CD14-positive monocyte (primary cell): ENCODE measurements around the gene ADGRF3. TPM values are rescaled to one million over a fixed set of nuclear protein-coding genes. Genes with fewer than 3 reads are reported as not detected.

ENCODE experiments used
- DNase-seq, 3 donors: peaks; one replicate each; pipeline ENCODE4 v3.0.0-alpha.2; 2011 to 2022
- H2AFZ ChIP-seq: 2 replicates; pipeline ENCODE4 v1.6.0; 2012; ENCODE audit warnings: mild to moderate bottlenecking, low read depth, low read length, inconsistent platforms; ENCODE audit not compliant: insufficient read depth, poor library complexity, severe bottlenecking
- H3K27ac ChIP-seq, 2 donors: 1 replicate in 1 of 2; 2 replicates in 1 of 2; pipeline ENCODE4 v1.5.1; 2012 to 2013; ENCODE audit warnings: low read length in 2 of 2, control low read depth in 1 of 2, inconsistent platforms in 1 of 2, low read depth in 1 of 2, mild to moderate bottlenecking in 1 of 2
- H3K27me3 ChIP-seq, 2 donors: one replicate each; pipeline versions ENCODE4 v1.6.0 to v1.6.1; 2011 to 2013; ENCODE audit warnings: low read length in 2 of 2; ENCODE audit not compliant: control insufficient read depth in 2 of 2, insufficient read depth in 2 of 2
- H3K36me3 ChIP-seq, 2 donors: replicated peaks in 1 of 2; 1 replicate in 1 of 2; 2 replicates in 1 of 2; pipeline versions ENCODE4 v1.5.1 to v1.6.1; 2012 to 2013; ENCODE audit warnings: low read length in 2 of 2, control low read depth in 1 of 2, inconsistent platforms in 1 of 2, mild to moderate bottlenecking in 1 of 2; ENCODE audit not compliant: insufficient read depth in 2 of 2, control insufficient read depth in 1 of 2
- H3K4me1 ChIP-seq, 2 donors: 1 replicate in 1 of 2; 2 replicates in 1 of 2; pipeline versions ENCODE4 v1.5.1 to v1.6.1; 2012 to 2013; ENCODE audit warnings: low read length in 2 of 2, control low read depth in 1 of 2, inconsistent platforms in 1 of 2, mild to moderate bottlenecking in 1 of 2, moderate library complexity in 1 of 2; ENCODE audit not compliant: insufficient read depth in 2 of 2, control insufficient read depth in 1 of 2
- H3K4me2 ChIP-seq: replicated peaks from 2 replicates; pipeline ENCODE3; 2012; ENCODE audit warnings: low read length, moderate library complexity, mild to moderate bottlenecking; ENCODE audit not compliant: poor library complexity, severe bottlenecking; ENCODE audit errors: extremely low read depth
- H3K4me3 ChIP-seq, 3 experiments: fragments of 200-600 bp in 1 of 3; sonication (generic) in 1 of 3; replicated peaks in 1 of 3; 1 replicate in 2 of 3; 2 replicates in 1 of 3; pipeline ENCODE4 v1.5.1; 2011 to 2013; ENCODE audit warnings: low read length in 3 of 3, mild to moderate bottlenecking in 3 of 3, control low read depth in 2 of 3, low read depth in 2 of 3, inconsistent platforms in 1 of 3, moderate library complexity in 1 of 3
- H3K79me2 ChIP-seq: 2 replicates; pipeline ENCODE4 v1.6.0; 2012; ENCODE audit warnings: mild to moderate bottlenecking, control low read depth, inconsistent platforms, low read length, moderate library complexity; ENCODE audit not compliant: insufficient read depth
- H3K9ac ChIP-seq: 2 replicates; pipeline ENCODE4 v1.6.0; 2017; ENCODE audit warnings: low read length, mild to moderate bottlenecking; ENCODE audit not compliant: insufficient read depth, poor library complexity, severe bottlenecking
- H3K9me3 ChIP-seq, 2 donors: replicated peaks in 1 of 2; 1 replicate in 1 of 2; 2 replicates in 1 of 2; pipeline versions ENCODE4 v1.5.1 to v1.6.1; 2012 to 2013; ENCODE audit warnings: low read length in 2 of 2, control low read depth in 1 of 2; ENCODE audit not compliant: control insufficient read depth in 1 of 2, insufficient read depth in 1 of 2
- H4K20me1 ChIP-seq: 2 replicates; pipeline ENCODE4 v1.6.0; 2012; ENCODE audit warnings: mild to moderate bottlenecking, low read length, control low read depth, moderate library complexity; ENCODE audit not compliant: insufficient read depth
- H3K27ac Mint-ChIP-seq, 7 donors: one replicate each; pipeline ENCODE4 v1.8.0; 2020; ENCODE audit warnings: mild to moderate bottlenecking in 7 of 7, mixed read lengths in 7 of 7, moderate library complexity in 6 of 7, inconsistent platforms in 2 of 7
- H3K27me3 Mint-ChIP-seq, 3 donors: one replicate each; pipeline ENCODE4 v1.8.0; 2021 to 2022; ENCODE audit warnings: low read depth in 3 of 3, mild to moderate bottlenecking in 3 of 3, mixed read lengths in 3 of 3, moderate library complexity in 3 of 3, inconsistent platforms in 1 of 3
- H3K36me3 Mint-ChIP-seq, 2 donors: one replicate each; pipeline ENCODE4 v1.8.0; 2020; ENCODE audit warnings: mixed read lengths in 2 of 2, inconsistent platforms in 1 of 2, mild to moderate bottlenecking in 1 of 2
- H3K4me1 Mint-ChIP-seq: one replicate; pipeline ENCODE4 v1.8.0; 2020; ENCODE audit warnings: mild to moderate bottlenecking, mixed read lengths
- H3K4me3 Mint-ChIP-seq, 2 donors: one replicate each; pipeline ENCODE4 v1.8.0; 2020; ENCODE audit warnings: mild to moderate bottlenecking in 2 of 2, mixed read lengths in 2 of 2, moderate library complexity in 1 of 2
- H3K9me3 Mint-ChIP-seq, 7 donors: one replicate each; pipeline ENCODE4 v1.8.0; 2020 to 2022; ENCODE audit warnings: mixed read lengths in 7 of 7, mild to moderate bottlenecking in 6 of 7, moderate library complexity in 6 of 7, inconsistent platforms in 2 of 7
- WGBS: methylation state at CpG from one replicate; pipeline ENCODE4 v1.1.5; 2013; ENCODE audit warnings: missing lambda C conversion rate; ENCODE audit not compliant: insufficient coverage; 5-methylcytosine and 5-hydroxymethylcytosine counted together
- intact Hi-C, 2 donors: fragments of 100-400 bp; cut with micrococcal nuclease; formaldehyde crosslinking; loops; one replicate each; pipeline versions ENCODE4 v1.15.0 to v1.15.1; 2023
- polyA plus RNA-seq, 3 donors: library from polyadenylated mRNA; depleted of rRNA in 1 of 3; unstranded in 2 of 3; stranded (reverse) in 1 of 3; fragments of 300-500 nt in 2 of 3; fragments of >200 nt in 1 of 3; fragmentation: Illumina TruSeq in 2 of 3; gene quantifications; 1 replicate in 2 of 3; 2 replicates in 1 of 3; pipeline ENCODE4 v1.2.3, GENCODE V29; 2012 to 2021
- TF ChIP-seq, protein P1 (sequence below): fragments of 200-600 bp; IDR thresholded peaks from one replicate; pipeline ENCODE4 v1.8.0; 2022; ENCODE audit warnings: antibody characterized with exemption, mild to moderate bottlenecking

ADGRF3 gene
- polyA plus RNA-seq, 3 donors = 0.33 TPM; not detected in 2

GRCh38 chr2:26298286-26298637 lies 48.3 kb downstream of the ADGRF3 start:
- Mint-ChIP-seq H3K27me3 (no peaks in the 10 kb centered on the region), H3K27ac (no peak overlapping the region), H3K4me1 (peaks cover 11% of the 10 kb centered on the region), H3K4me3 (no peak overlapping the region), H3K36me3 (no peaks in the 10 kb centered on the region), H3K9me3 (peaks cover 0 to 4% (median 0%) of the 10 kb centered on the region in 7 donors)
- DNase-seq = no peak
- Histone ChIP-seq H3K9me3 (no peaks in the 10 kb centered on the region), H3K27ac (peak overlapping the region; percentile 86 to 92), H3K4me1 (peaks cover 13 to 16% of the 10 kb centered on the region in 2 donors), H4K20me1 (no peaks in the 10 kb centered on the region), H3K27me3 (no peaks in the 10 kb centered on the region), H3K4me2 (peak overlapping the region; percentile 87), H3K9ac (peak overlapping the region; percentile 77), H3K36me3 (no peaks in the 10 kb centered on the region), H3K4me3 (peak overlapping the region; percentile 71 to 81 (median 77)), H3K79me2 (no peaks in the 10 kb centered on the region), H2AFZ (peak overlapping the region; percentile 98)
- WGBS = under 1% methylated on average over 13 of the region's 17 CpGs
- intact Hi-C loops = no loop called here
- TF ChIP-seq, protein P1, sequence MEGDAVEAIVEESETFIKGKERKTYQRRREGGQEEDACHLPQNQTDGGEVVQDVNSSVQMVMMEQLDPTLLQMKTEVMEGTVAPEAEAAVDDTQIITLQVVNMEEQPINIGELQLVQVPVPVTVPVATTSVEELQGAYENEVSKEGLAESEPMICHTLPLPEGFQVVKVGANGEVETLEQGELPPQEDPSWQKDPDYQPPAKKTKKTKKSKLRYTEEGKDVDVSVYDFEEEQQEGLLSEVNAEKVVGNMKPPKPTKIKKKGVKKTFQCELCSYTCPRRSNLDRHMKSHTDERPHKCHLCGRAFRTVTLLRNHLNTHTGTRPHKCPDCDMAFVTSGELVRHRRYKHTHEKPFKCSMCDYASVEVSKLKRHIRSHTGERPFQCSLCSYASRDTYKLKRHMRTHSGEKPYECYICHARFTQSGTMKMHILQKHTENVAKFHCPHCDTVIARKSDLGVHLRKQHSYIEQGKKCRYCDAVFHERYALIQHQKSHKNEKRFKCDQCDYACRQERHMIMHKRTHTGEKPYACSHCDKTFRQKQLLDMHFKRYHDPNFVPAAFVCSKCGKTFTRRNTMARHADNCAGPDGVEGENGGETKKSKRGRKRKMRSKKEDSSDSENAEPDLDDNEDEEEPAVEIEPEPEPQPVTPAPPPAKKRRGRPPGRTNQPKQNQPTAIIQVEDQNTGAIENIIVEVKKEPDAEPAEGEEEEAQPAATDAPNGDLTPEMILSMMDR = no peak

- H3K4me3 Mint-ChIP-seq = no peak overlapping the region
- H3K27ac Mint-ChIP-seq = no peak overlapping the region
These were observed 49.5 kb downstream of the ADGRF3 start for GRCh38 chr2:26297061-26297460.

More at GRCh38 chr2:26297061-26297460, 49.5 kb downstream of the ADGRF3 start:
- no peak for DNase-seq
- 100% methylated on average over 1 of the region's 3 CpGs for WGBS
- Histone ChIP-seq H3K9me3 (no peaks in the 10 kb centered on the region), H3K4me2 (no peak overlapping the region), H3K36me3 (no peaks in the 10 kb centered on the region), H3K27me3 (no peaks in the 10 kb centered on the region), H4K20me1 (no peaks in the 10 kb centered on the region), H2AFZ (no peak overlapping the region), H3K4me3 (no peak overlapping the region), H3K9ac (no peak overlapping the region), H3K79me2 (no peaks in the 10 kb centered on the region), H3K27ac (no peak overlapping the region), H3K4me1 (peaks cover 13 to 16% of the 10 kb centered on the region in 2 donors)
- intact Hi-C loops = no loop called here
- TF ChIP-seq, protein P1 = no peak
- Mint-ChIP-seq H3K27me3 (no peaks in the 10 kb centered on the region), H3K4me1 (peaks cover 10% of the 10 kb centered on the region), H3K9me3 (peaks cover 0 to 4% (median 0%) of the 10 kb centered on the region in 7 donors), H3K36me3 (no peaks in the 10 kb centered on the region)
